Upper lobe of left lung (tissue), 6 donors: Measurements from ENCODE around the gene ASB18. TPM values are rescaled to one million over a fixed set of nuclear protein-coding genes. Genes with fewer than 3 reads are reported as not detected.

Source experiments
- ATAC-seq, 2 donors: fragments of 200-7000 bp; cut with Tn5 transposase; one replicate each; pipeline ENCODE4 v1.9.1; 2022; ENCODE audit warnings: mild to moderate bottlenecking in 2 of 2, moderate library complexity in 2 of 2; ENCODE audit not compliant: low FRiP score in 2 of 2
- DNase-seq, 2 donors: peaks; one replicate each; pipeline ENCODE4 v3.0.0-alpha.2; 2019 to 2020
- H3K27ac ChIP-seq, 4 donors: fragments of 200-600 bp; sonication (generic); one replicate each; pipeline ENCODE4 v1.5.1; 2016 to 2019
- H3K27me3 ChIP-seq, 4 donors: fragments of 200-600 bp; sonication (generic); one replicate each; pipeline ENCODE4 v1.5.1; 2017 to 2019
- H3K36me3 ChIP-seq, 4 donors: fragments of 200-600 bp; sonication (generic); one replicate each; pipeline ENCODE4 v1.5.1; 2016 to 2019
- H3K4me1 ChIP-seq, 4 donors: fragments of 200-600 bp; sonication (generic); one replicate each; pipeline ENCODE4 v1.5.1; 2018 to 2019
- H3K4me3 ChIP-seq, 4 donors: fragments of 200-600 bp; sonication (generic); one replicate each; pipeline ENCODE4 v1.5.1; 2017 to 2019; ENCODE audit warnings: mild to moderate bottlenecking in 2 of 4, moderate library complexity in 1 of 4
- H3K9me3 ChIP-seq, 4 donors: fragments of 200-600 bp; sonication (generic); one replicate each; pipeline ENCODE4 v1.5.1; 2018 to 2019
- EP300 ChIP-seq, 4 donors: sonication (generic); formaldehyde crosslinking; IDR thresholded peaks; one replicate each; pipeline ENCODE4 v1.5.1; 2017; ENCODE audit warnings: antibody characterized with exemption in 4 of 4, control low read depth in 2 of 4
- POLR2A ChIP-seq, 4 donors: fragments of 450-650 bp; IDR thresholded peaks; one replicate each; pipeline ENCODE4 v1.5.1; 2016 to 2017; ENCODE audit warnings: antibody characterized with exemption in 4 of 4, mild to moderate bottlenecking in 2 of 4
- POLR2AphosphoS5 ChIP-seq, 2 donors: sonication (generic); formaldehyde crosslinking; IDR thresholded peaks; one replicate each; pipeline ENCODE4 v1.5.1; 2017; ENCODE audit warnings: antibody characterized with exemption in 2 of 2
- WGBS, 2 donors: methylation state at CpG; one replicate each; pipeline ENCODE4 v1.1.5; 2017 to 2018; 5-methylcytosine and 5-hydroxymethylcytosine counted together
- total RNA-seq, 6 donors: library from RNA; depleted of rRNA in 4 of 6; stranded (reverse); fragments of >200 nt in 4 of 6; gene quantifications; one replicate each; pipeline versions ENCODE4 v1.1.0 to v1.2.1, GENCODE V29; 2016 to 2021
- TF ChIP-seq, protein P1 (sequence below), 6 experiments: fragments of 450-650 bp in 4 of 6; fragments of 200-600 bp in 2 of 6; sonication (generic) in 2 of 6; IDR thresholded peaks; one replicate each; pipeline ENCODE4 v1.5.1; 2016 to 2019; ENCODE audit warnings: antibody characterized with exemption in 6 of 6
- donor health status: DM: no; HTN: no; CAD: no; lungs with moderate emphysema.
- donor health status: DM: no; HTN: yes; CAD: no; lungs with severe emphysema.

ASB18 gene
- total RNA-seq, 6 donors from 2014 or later, result not detected

DNA sequence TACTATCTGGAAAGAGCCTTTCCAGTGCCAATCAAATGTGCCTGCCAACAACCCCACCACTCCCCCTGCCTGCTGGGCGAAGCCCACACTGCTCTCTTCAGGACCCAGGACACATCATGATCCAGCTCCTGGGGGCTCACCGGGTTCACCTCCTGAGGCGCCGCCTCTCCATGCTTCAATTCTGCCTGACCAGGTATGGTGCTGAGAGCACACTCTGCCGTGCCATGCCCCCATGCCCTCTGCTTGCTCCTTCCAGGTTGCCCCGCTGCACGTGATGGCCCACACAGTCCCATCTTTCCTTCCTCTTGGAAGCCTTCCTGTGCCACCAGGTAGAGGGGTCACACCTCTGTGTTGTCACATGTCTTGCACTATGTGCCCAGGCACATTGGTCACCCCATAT is 47.5 kb downstream of the ASB18 start:
- Histone ChIP-seq H3K27ac (no peak overlapping the region), H3K4me1 (no peaks in the 10 kb centered on the region), H3K4me3 (no peak overlapping the region), H3K36me3 (no peaks in the 10 kb centered on the region), H3K9me3 (no peaks in the 10 kb centered on the region), H3K27me3 (peaks cover 0 to 8% (median 0%) of the 10 kb centered on the region in 4 donors)
- peak in 1 of 2 donors; percentile 18 for DNase-seq
- ATAC-seq, result no peak
- TF ChIP-seq POLR2A (IDR thresholded peaks at IDR 0.05) (no peak), POLR2AphosphoS5 (IDR thresholded peaks at IDR 0.05) (no peak), EP300 (IDR thresholded peaks at IDR 0.05) (no peak)
- TF ChIP-seq, protein P1, sequence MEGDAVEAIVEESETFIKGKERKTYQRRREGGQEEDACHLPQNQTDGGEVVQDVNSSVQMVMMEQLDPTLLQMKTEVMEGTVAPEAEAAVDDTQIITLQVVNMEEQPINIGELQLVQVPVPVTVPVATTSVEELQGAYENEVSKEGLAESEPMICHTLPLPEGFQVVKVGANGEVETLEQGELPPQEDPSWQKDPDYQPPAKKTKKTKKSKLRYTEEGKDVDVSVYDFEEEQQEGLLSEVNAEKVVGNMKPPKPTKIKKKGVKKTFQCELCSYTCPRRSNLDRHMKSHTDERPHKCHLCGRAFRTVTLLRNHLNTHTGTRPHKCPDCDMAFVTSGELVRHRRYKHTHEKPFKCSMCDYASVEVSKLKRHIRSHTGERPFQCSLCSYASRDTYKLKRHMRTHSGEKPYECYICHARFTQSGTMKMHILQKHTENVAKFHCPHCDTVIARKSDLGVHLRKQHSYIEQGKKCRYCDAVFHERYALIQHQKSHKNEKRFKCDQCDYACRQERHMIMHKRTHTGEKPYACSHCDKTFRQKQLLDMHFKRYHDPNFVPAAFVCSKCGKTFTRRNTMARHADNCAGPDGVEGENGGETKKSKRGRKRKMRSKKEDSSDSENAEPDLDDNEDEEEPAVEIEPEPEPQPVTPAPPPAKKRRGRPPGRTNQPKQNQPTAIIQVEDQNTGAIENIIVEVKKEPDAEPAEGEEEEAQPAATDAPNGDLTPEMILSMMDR (IDR thresholded peaks at IDR 0.05), result no peak
- 95 to 96% methylated on average over 7 of the region's 7 CpGs for WGBS, 2 donors

DNA sequence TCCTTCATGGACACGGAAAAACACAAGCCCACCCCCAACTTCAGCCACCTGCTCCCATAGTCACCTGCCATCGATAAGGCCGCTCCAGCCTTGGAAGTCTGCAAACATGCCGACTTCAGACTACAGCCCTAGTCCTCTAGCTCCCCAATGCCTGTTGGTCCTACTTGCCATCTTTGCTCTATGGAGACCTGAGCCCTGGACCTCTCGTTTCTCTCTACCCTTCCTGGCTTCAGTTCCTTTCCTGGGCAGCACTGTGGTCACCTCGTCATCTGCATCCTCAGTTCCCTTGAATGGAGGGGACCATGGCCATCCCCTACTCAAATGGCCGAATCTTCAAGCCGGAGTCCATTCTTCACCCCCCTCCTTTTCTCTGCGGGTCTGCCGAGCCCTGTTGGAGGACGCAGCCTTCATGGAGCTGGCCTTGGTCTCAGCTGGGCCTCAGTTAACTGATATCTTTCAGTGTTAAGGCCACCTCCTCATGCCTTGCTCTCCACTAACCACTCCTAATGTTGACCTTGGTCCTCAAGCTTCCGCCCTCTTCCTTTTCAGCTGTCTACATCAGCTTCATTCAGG is 48.4 kb downstream of the ASB18 start:
- ATAC-seq (no peak), DNase-seq (no peak)
- Histone ChIP-seq H3K27ac (no peak overlapping the region), H3K9me3 (no peaks in the 10 kb centered on the region), H3K4me3 (no peak overlapping the region), H3K27me3 (peaks cover 0 to 8% (median 0%) of the 10 kb centered on the region in 4 donors), H3K36me3 (no peaks in the 10 kb centered on the region), H3K4me1 (no peaks in the 10 kb centered on the region)
- no peak for TF ChIP-seq POLR2A (IDR thresholded peaks at IDR 0.05)
- 89 to 94% methylated on average over 12 of the region's 12 CpGs for WGBS, 2 donors

- WGBS, 2 donors, result 78 to 90% methylated on average over 2 to 6 of the region's 6 CpGs
- H3K27ac ChIP-seq, result no peak overlapping the region
- DNase-seq (no peak), ATAC-seq (no peak)
- H3K4me1 ChIP-seq, result no peaks in the 10 kb centered on the region
- no peaks in the 10 kb centered on the region for H3K9me3 ChIP-seq
- H3K27me3 ChIP-seq, result peaks cover 0 to 8% (median 0%) of the 10 kb centered on the region in 4 donors
- no peak overlapping the region for H3K4me3 ChIP-seq
- no peaks in the 10 kb centered on the region for H3K36me3 ChIP-seq
- TF ChIP-seq POLR2AphosphoS5 (IDR thresholded peaks at IDR 0.05) (no peak), POLR2A (IDR thresholded peaks at IDR 0.05) (no peak), EP300 (IDR thresholded peaks at IDR 0.05) (no peak)
- TF ChIP-seq, protein P1 (IDR thresholded peaks at IDR 0.05), result no peak
Observed at GRCh38 chr2:236215196-236215595, 49.0 kb downstream of the ASB18 start.

DNA sequence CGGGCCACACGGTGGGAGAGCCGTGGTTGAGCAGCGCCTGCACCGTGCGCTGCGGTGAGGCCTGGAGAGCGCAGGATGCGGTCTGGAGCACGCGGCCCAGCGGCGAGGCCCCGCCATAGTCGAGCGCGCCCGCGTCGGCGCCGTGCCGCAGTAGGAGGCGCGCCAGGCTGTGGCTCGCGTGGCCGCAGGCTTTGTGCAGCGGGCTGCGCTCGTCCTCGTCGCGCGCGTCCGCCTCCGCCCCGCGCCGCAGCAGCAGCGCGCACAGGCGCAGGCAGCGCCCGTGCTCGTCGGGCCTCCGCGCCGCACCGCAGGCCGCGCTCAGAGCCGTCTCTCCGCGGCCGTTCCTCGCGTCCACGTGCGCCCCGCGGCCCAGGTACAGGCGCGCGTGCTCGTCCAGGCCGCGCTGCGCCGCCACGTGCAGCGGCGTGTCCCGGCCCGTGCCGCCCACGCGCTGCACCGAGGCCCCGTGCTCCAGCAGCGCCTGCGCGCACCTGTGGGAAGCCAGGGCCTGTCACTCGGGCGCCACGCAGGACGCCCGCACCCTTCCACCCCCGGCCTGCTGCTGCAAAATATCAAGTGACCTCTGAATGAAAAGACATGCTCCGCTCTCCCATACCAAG is 49.7 kb downstream of the ASB18 start:
- no peaks in the 10 kb centered on the region for H3K36me3 ChIP-seq
- ATAC-seq, result no peak
- DNase-seq, result peak in 1 of 2 donors; percentile 65
- H3K27ac ChIP-seq, result no peak overlapping the region
- no peaks in the 10 kb centered on the region for H3K4me1 ChIP-seq
- no peak overlapping the region for H3K4me3 ChIP-seq
- WGBS, 2 donors, result 56 to 75% methylated on average over 7 to 51 of the region's 92 CpGs
- no peaks in the 10 kb centered on the region for H3K9me3 ChIP-seq
- TF ChIP-seq, protein P1 (IDR thresholded peaks at IDR 0.05), result no peak
- TF ChIP-seq POLR2A (IDR thresholded peaks at IDR 0.05), result no peak
- no peak for TF ChIP-seq EP300 (IDR thresholded peaks at IDR 0.05)
- TF ChIP-seq POLR2AphosphoS5 (IDR thresholded peaks at IDR 0.05), result no peak
- H3K27me3 ChIP-seq, result peaks cover 0 to 8% (median 0%) of the 10 kb centered on the region in 4 donors

GRCh38 chr2:236211296-236211695 is 52.9 kb downstream of the ASB18 start:
- 91% methylated on average over 25 of the region's 25 CpGs for WGBS, 2 donors
- DNase-seq, result peak in 1 of 2 donors; percentile 69
- H3K27me3 ChIP-seq, result peaks cover 0 to 8% (median 0%) of the 10 kb centered on the region in 4 donors

More at GRCh38 chr2:236211296-236211695, 52.9 kb downstream of the ASB18 start:
- no peak for ATAC-seq
- Histone ChIP-seq H3K4me1 (no peaks in the 10 kb centered on the region), H3K27ac (no peak overlapping the region), H3K4me3 (no peak overlapping the region), H3K36me3 (no peaks in the 10 kb centered on the region), H3K9me3 (peaks cover 0 to 3% (median 0%) of the 10 kb centered on the region in 4 donors)
- TF ChIP-seq POLR2A (IDR thresholded peaks at IDR 0.05), result no peak
- TF ChIP-seq, protein P1 (IDR thresholded peaks at IDR 0.05), result no peak
- TF ChIP-seq POLR2AphosphoS5 (IDR thresholded peaks at IDR 0.05), result no peak
- TF ChIP-seq EP300 (IDR thresholded peaks at IDR 0.05), result no peak
